ENCODE data around the gene FBLN1. TPM values are rescaled to one million over a fixed set of nuclear protein-coding genes. Genes with fewer than 3 reads are reported as not detected.

The FBLN1 gene
- total and polyA plus RNA-seq, 2 of the 8 experiments (the other 6 are each of a cell fraction or from before 2014, with no cell fraction given): 159 to 168 TPM

DNA sequence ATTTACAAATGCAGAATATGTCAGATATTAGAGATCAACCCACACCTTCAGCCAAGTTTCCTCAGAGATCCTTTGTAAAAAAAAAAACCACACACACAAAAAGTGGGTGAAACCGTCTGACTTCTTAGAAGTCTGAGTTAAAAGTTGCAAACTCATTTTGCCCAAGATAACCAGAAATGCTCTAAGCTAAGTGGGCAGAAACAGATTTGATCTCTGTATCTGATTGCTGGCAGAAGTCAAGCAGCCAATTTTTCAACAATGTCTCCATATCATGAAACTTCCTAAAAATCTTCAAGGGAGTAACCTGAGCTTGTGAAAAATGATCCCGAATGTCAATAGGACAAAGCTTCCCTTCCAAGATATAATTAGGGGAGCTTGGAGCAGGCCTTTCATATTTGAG lies 140.3 kb downstream of the FBLN1 start (continued):
- TF ChIP-seq, protein P1, sequence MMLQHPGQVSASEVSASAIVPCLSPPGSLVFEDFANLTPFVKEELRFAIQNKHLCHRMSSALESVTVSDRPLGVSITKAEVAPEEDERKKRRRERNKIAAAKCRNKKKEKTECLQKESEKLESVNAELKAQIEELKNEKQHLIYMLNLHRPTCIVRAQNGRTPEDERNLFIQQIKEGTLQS (IDR thresholded peaks at IDR 0.05; ENCODE audit: insufficient read depth, low read depth, low read length): no peak
- TF ChIP-seq TEAD4 (IDR thresholded peaks at IDR 0.05; ENCODE audit: low read depth, low read length): no peak
- TF ChIP-seq GTF2F1 (IDR thresholded peaks at IDR 0.05; ENCODE audit: borderline replicate concordance, low read depth, low read length): no peak
- no peak for TF ChIP-seq KDM1A (IDR thresholded peaks at IDR 0.05; ENCODE audit: borderline replicate concordance, low read length)
- no peak for TF ChIP-seq RFX5 (IDR thresholded peaks at IDR 0.05; ENCODE audit: borderline replicate concordance, low read depth, low read length)
- no peak for TF ChIP-seq KDM5A (IDR thresholded peaks at IDR 0.05; ENCODE audit: low read length)

Data from H1 (cell line).